Endothelial cell of umbilical vein (primary cell): Measurements from ENCODE around the gene LDLRAD3.

Experiments
- POLR2A ChIP-seq: IDR thresholded peaks from 2 replicates; pipeline ENCODE4 v1.6.1; 2012; ENCODE audit warnings: low read depth, mild to moderate bottlenecking, control low read depth, low read length
- POLR2AphosphoS5 ChIP-seq: IDR thresholded peaks from 2 replicates; pipeline ENCODE4 v1.6.1; 2012; ENCODE audit warnings: low read depth, mild to moderate bottlenecking, control low read depth, low read length, moderate library complexity; ENCODE audit not compliant: insufficient read depth
- TF ChIP-seq, protein P1 (sequence below), 2 donors: IDR thresholded peaks; 1 replicate in 1 of 2; 2 replicates in 1 of 2; pipeline ENCODE4 v1.5.1; 2011; ENCODE audit warnings: low read length in 2 of 2, mild to moderate bottlenecking in 2 of 2, moderate library complexity in 2 of 2, control low read depth in 1 of 2, inconsistent platforms in 1 of 2, low read depth in 1 of 2; ENCODE audit not compliant: insufficient read depth in 1 of 2; ENCODE audit errors: extremely low read depth in 1 of 2

DNA sequence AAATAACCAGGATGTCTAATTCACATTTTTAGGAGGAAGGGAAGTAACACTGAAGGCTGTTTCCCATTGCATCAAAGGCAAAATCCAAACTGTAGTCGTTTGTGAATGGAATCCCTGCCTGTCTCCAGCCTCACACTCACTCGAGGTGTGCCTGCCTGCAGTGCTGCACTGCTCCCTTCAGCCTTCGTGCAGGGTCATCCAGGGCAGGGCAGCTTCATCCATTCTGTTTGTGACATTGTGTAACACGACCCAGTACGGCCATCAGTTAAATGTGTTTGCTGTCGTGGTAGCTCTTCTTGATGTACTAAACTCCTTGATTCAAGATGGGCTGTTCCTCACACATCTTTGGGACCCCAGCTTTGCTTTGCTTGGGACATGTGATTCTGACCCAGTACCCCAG is 34.3 kb downstream of the LDLRAD3 start:
- TF ChIP-seq POLR2AphosphoS5 = no peak
- TF ChIP-seq, protein P1, sequence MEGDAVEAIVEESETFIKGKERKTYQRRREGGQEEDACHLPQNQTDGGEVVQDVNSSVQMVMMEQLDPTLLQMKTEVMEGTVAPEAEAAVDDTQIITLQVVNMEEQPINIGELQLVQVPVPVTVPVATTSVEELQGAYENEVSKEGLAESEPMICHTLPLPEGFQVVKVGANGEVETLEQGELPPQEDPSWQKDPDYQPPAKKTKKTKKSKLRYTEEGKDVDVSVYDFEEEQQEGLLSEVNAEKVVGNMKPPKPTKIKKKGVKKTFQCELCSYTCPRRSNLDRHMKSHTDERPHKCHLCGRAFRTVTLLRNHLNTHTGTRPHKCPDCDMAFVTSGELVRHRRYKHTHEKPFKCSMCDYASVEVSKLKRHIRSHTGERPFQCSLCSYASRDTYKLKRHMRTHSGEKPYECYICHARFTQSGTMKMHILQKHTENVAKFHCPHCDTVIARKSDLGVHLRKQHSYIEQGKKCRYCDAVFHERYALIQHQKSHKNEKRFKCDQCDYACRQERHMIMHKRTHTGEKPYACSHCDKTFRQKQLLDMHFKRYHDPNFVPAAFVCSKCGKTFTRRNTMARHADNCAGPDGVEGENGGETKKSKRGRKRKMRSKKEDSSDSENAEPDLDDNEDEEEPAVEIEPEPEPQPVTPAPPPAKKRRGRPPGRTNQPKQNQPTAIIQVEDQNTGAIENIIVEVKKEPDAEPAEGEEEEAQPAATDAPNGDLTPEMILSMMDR (IDR thresholded peaks at IDR 0.05; ENCODE audit: extremely low read depth in 1 of 2, insufficient read depth in 1 of 2, low read depth in 1 of 2, low read length in 2 of 2) = no peak
- TF ChIP-seq POLR2A = no peak
